Measurements from ENCODE around the gene LOC128125822.

Gene LOC128125822

GRCh38 chr6:63533952-63534351 is 38.3 kb upstream of the LOC128125822 start:
- H3K27ac ChIP-seq: no peak overlapping the region
- TF ChIP-seq, protein P1, sequence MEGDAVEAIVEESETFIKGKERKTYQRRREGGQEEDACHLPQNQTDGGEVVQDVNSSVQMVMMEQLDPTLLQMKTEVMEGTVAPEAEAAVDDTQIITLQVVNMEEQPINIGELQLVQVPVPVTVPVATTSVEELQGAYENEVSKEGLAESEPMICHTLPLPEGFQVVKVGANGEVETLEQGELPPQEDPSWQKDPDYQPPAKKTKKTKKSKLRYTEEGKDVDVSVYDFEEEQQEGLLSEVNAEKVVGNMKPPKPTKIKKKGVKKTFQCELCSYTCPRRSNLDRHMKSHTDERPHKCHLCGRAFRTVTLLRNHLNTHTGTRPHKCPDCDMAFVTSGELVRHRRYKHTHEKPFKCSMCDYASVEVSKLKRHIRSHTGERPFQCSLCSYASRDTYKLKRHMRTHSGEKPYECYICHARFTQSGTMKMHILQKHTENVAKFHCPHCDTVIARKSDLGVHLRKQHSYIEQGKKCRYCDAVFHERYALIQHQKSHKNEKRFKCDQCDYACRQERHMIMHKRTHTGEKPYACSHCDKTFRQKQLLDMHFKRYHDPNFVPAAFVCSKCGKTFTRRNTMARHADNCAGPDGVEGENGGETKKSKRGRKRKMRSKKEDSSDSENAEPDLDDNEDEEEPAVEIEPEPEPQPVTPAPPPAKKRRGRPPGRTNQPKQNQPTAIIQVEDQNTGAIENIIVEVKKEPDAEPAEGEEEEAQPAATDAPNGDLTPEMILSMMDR (IDR thresholded peaks at IDR 0.05): no peak
- DNase-seq (no peak), ATAC-seq (no peak)
- H3K36me3 ChIP-seq: no peaks in the 10 kb centered on the region
- no peaks in the 10 kb centered on the region for H3K9me3 ChIP-seq
- H3K4me1 ChIP-seq: no peaks in the 10 kb centered on the region
- H3K4me3 ChIP-seq: no peak overlapping the region
- intact Hi-C loops (cut with DNase I): no loop called here
- no peaks in the 10 kb centered on the region for H3K27me3 ChIP-seq

- Histone ChIP-seq H3K27ac (no peak overlapping the region), H3K27me3 (no peaks in the 10 kb centered on the region), H3K36me3 (no peaks in the 10 kb centered on the region), H3K9me3 (no peaks in the 10 kb centered on the region), H3K4me3 (no peak overlapping the region), H3K4me1 (no peaks in the 10 kb centered on the region)
- TF ChIP-seq, protein P1 (IDR thresholded peaks at IDR 0.05): no peak
- intact Hi-C loops (cut with DNase I): no loop called here
- ATAC-seq (no peak), DNase-seq (no peak)
Measured at GRCh38 chr6:63537201-63537958, 34.9 kb upstream of the LOC128125822 start.

DNA sequence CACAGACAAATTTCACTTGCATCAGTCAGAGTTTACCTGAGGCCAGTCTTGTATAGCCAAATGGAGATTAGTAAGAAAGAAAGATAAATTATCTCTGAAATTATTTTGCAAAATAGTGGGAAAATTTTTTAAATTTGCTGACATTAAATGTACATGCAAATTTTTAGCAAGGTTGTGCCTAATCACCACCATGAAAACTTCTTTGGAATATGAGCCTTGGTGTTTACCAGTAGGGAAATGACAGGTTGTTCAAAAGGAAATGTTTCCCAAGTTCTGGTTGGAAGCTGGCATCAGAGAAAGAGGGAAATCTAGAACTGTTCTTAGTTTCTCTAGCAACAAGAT is 34.4 kb upstream of the LOC128125822 start:
- intact Hi-C loops (cut with DNase I): no loop called here

GRCh38 chr6:63538550-63538949 is 33.7 kb upstream of the LOC128125822 start:
- no peaks in the 10 kb centered on the region for H3K4me1 ChIP-seq
- no peak for ATAC-seq
- intact Hi-C loops (cut with DNase I): no loop called here
- H3K27me3 ChIP-seq: no peaks in the 10 kb centered on the region
- H3K27ac ChIP-seq: no peak overlapping the region
- TF ChIP-seq, protein P1 (IDR thresholded peaks at IDR 0.05): no peak
- no peak for DNase-seq
- H3K4me3 ChIP-seq: no peak overlapping the region
- H3K9me3 ChIP-seq: no peaks in the 10 kb centered on the region
- no peaks in the 10 kb centered on the region for H3K36me3 ChIP-seq

More for the DNA sequence above, 34.4 kb upstream of the LOC128125822 start:
- DNase-seq (no peak), ATAC-seq (no peak)
- TF ChIP-seq, protein P1 (IDR thresholded peaks at IDR 0.05): no peak
- H3K4me3 ChIP-seq: no peak overlapping the region
- H3K27ac ChIP-seq: no peak overlapping the region
- no peaks in the 10 kb centered on the region for H3K9me3 ChIP-seq
- H3K4me1 ChIP-seq: no peaks in the 10 kb centered on the region
- H3K36me3 ChIP-seq: no peaks in the 10 kb centered on the region
- no peaks in the 10 kb centered on the region for H3K27me3 ChIP-seq

- TF ChIP-seq, protein P1 (IDR thresholded peaks at IDR 0.05): no peak
- intact Hi-C loops (cut with DNase I): no loop called here
- Histone ChIP-seq H3K36me3 (no peaks in the 10 kb centered on the region), H3K27ac (no peak overlapping the region), H3K4me3 (no peak overlapping the region), H3K9me3 (no peaks in the 10 kb centered on the region), H3K27me3 (no peaks in the 10 kb centered on the region), H3K4me1 (no peaks in the 10 kb centered on the region)
- ATAC-seq: no peak
- DNase-seq: no peak
Measured at GRCh38 chr6:63543001-63543400, 29.3 kb upstream of the LOC128125822 start.
